ENCODE results near the gene MRGPRD.

The MRGPRD gene

GRCh38 chr11:68987211-68987610 lies 6.4 kb upstream of the MRGPRD start:
- no peak overlapping the region for H3K27ac ChIP-seq (ENCODE audit: low read length)
- H3K36me3 ChIP-seq (ENCODE audit: insufficient read depth, low read length): no peaks in the 10 kb centered on the region
- no peaks in the 10 kb centered on the region; the same call in 1 of the 2 replicates for H4K20me1 ChIP-seq (ENCODE audit: insufficient read depth, low read length)
- H3K9ac ChIP-seq (ENCODE audit: low read depth, low read length): no peak overlapping the region
- peaks cover 5% of the 10 kb centered on the region for H3K27me3 ChIP-seq (ENCODE audit: insufficient read depth, low read length, poor library complexity)
- no peaks in the 10 kb centered on the region for H3K4me1 ChIP-seq (ENCODE audit: insufficient read depth, low read length)
- ATAC-seq (ENCODE audit: insufficient read depth, low read depth): no peak
- no peak overlapping the region for H3K4me2 ChIP-seq (ENCODE audit: insufficient read depth, low read length)
- peaks cover 5% of the 10 kb centered on the region for H3K9me3 ChIP-seq (ENCODE audit: insufficient read depth, low read length, severe bottlenecking)
- no peak for DNase-seq
- no peak overlapping the region for H2AFZ ChIP-seq (ENCODE audit: low read depth, low read length)
- no peaks in the 10 kb centered on the region for H3K79me2 ChIP-seq (ENCODE audit: insufficient read depth, low read length)
- H3K4me3 ChIP-seq (ENCODE audit: low read depth in 1 of 2, low read length in 2 of 2): no peak overlapping the region
- TF ChIP-seq EZH2 (IDR thresholded peaks at IDR 0.05; ENCODE audit: borderline replicate concordance, low read depth, low read length, severe bottlenecking) (no peak), CTCF (IDR thresholded peaks at IDR 0.05; ENCODE audit: borderline replicate concordance, extremely low read depth, low read length, poor library complexity, severe bottlenecking) (no peak)

GRCh38 chr11:68983801-68984200 lies 3.0 kb upstream of the MRGPRD start:
- H3K27ac ChIP-seq (ENCODE audit: low read length): no peak overlapping the region
- DNase-seq (no peak), ATAC-seq (ENCODE audit: insufficient read depth, low read depth) (no peak)
- no peaks in the 10 kb centered on the region for H4K20me1 ChIP-seq (ENCODE audit: insufficient read depth, low read length)
- no peak overlapping the region for H2AFZ ChIP-seq (ENCODE audit: low read depth, low read length)
- H3K4me2 ChIP-seq (ENCODE audit: insufficient read depth, low read length): no peak overlapping the region
- no peak overlapping the region for H3K9ac ChIP-seq (ENCODE audit: low read depth, low read length)
- H3K79me2 ChIP-seq (ENCODE audit: insufficient read depth, low read length): no peaks in the 10 kb centered on the region
- peaks cover 5% of the 10 kb centered on the region for H3K27me3 ChIP-seq (ENCODE audit: insufficient read depth, low read length, poor library complexity)
- H3K36me3 ChIP-seq (ENCODE audit: insufficient read depth, low read length): no peaks in the 10 kb centered on the region
- no peak overlapping the region for H3K4me3 ChIP-seq (ENCODE audit: low read depth in 1 of 2, low read length in 2 of 2)
- TF ChIP-seq EZH2 (IDR thresholded peaks at IDR 0.05; ENCODE audit: borderline replicate concordance, low read depth, low read length, severe bottlenecking) (no peak), CTCF (IDR thresholded peaks at IDR 0.05; ENCODE audit: borderline replicate concordance, extremely low read depth, low read length, poor library complexity, severe bottlenecking) (no peak)
- no peaks in the 10 kb centered on the region for H3K4me1 ChIP-seq (ENCODE audit: insufficient read depth, low read length)
- H3K9me3 ChIP-seq (ENCODE audit: insufficient read depth, low read length, severe bottlenecking): peaks cover 5% of the 10 kb centered on the region

- Histone ChIP-seq H3K36me3 (ENCODE audit: insufficient read depth, low read length) (no peaks in the 10 kb centered on the region), H2AFZ (ENCODE audit: low read depth, low read length) (no peak overlapping the region), H3K4me3 (ENCODE audit: low read depth in 1 of 2, low read length in 2 of 2) (no peak overlapping the region), H4K20me1 (ENCODE audit: insufficient read depth, low read length) (no peaks in the 10 kb centered on the region), H3K4me2 (ENCODE audit: insufficient read depth, low read length) (no peak overlapping the region), H3K9me3 (ENCODE audit: insufficient read depth, low read length, severe bottlenecking) (peaks cover 5% of the 10 kb centered on the region), H3K9ac (ENCODE audit: low read depth, low read length) (no peak overlapping the region), H3K79me2 (ENCODE audit: insufficient read depth, low read length) (no peaks in the 10 kb centered on the region), H3K4me1 (ENCODE audit: insufficient read depth, low read length) (no peaks in the 10 kb centered on the region), H3K27ac (ENCODE audit: low read length) (no peak overlapping the region), H3K27me3 (ENCODE audit: insufficient read depth, low read length, poor library complexity) (peaks cover 2% of the 10 kb centered on the region)
- TF ChIP-seq EZH2 (IDR thresholded peaks at IDR 0.05; ENCODE audit: borderline replicate concordance, low read depth, low read length, severe bottlenecking): no peak
- no peak for TF ChIP-seq CTCF (IDR thresholded peaks at IDR 0.05; ENCODE audit: borderline replicate concordance, extremely low read depth, low read length, poor library complexity, severe bottlenecking)
- DNase-seq (no peak), ATAC-seq (ENCODE audit: insufficient read depth, low read depth) (no peak)
Measured at GRCh38 chr11:68982134-68982533, 1.3 kb upstream of the MRGPRD start.
